GM21528 (cell line): ENCODE measurements around the gene PRAMEF8.
"Not testable (repeated sequence)": the region's sequence is repeated elsewhere in the genome, so short reads cannot be mapped to it uniquely, and the experiment has no call there.

Experiments
- ATAC-seq: cut with Tn5 transposase; IDR thresholded peaks from one replicate; pipeline ENCODE4 v1.9.1; 2021; ENCODE audit warnings: mild to moderate bottlenecking, moderate library complexity; ENCODE audit not compliant: unreplicated experiment, low FRiP score

PRAMEF8 gene

DNA sequence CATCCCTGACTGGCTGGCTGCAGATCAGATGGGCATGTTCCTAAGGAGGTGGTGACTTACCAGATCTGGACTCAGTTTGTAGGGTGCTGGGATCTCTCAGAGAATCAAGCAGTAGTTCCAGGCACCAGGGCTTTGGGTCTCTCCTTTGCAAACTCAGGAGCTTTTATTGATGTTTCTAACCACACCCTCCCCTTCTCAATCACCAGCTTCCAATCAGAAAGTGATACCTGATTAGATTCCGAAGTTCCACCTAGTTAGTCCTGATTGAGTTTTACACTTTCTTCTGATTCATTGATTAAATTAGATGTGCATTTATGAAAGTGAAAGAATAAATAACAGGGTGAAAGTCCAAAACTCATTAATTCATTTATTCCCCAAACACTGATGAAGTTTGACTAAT lies at the start of gene PRAMEF8:
TSS of gene PRAMEF8 (minus strand) at position 101 of the 400 bp plus-strand sequence. CDS start 1,046 bp downstream, outside the sequence.
- not testable (repeated sequence) for ATAC-seq

DNA sequence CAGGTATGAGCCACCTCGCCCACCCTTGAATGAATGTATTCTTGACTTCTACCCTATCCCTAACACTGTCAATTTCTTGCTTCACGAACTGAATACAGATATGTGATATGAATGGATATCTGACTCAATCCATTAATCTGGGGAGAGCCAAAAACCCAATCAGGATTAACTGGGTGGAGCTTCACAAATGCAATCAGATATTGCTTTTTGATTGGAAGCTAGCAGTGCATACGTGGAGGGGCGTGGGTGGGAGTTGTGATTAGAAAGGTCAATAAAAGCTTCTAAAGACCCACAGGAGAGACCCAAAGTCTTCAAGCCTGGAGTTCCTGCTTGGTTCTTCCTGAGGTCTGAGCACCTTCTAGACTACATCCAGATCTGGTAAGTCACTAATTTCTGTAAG lies 30.3 kb upstream of the PRAMEF8 start, which contains the start of gene PRAMEF15:
TSS of gene PRAMEF15 (plus strand) at position 301 of the 400 bp plus-strand sequence. CDS start 2,827 bp downstream, outside the sequence.
- ATAC-seq, result not testable (repeated sequence)

DNA sequence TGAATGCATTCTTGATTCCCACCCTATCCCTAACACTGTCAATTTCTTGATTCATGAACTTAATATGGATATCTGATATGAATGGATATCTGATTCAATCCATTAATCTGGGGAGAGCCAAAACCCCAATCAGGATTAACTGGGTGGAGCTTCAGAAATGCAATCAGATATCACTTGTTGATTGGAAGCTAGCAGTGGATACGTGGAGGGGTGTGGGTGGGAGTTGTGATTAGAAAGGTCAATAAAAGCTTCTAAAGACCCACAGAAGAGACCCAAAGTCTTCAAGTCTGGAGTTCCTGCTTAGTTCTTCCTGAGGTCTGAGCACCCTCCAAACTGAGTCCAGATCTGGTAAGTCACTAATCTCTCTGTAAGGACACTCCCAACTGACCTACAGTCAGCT lies 18.3 kb upstream of the PRAMEF8 start, which contains the start of gene PRAMEF33:
TSS of gene PRAMEF33 (plus strand) at position 301 of the 400 bp plus-strand sequence. CDS start 2,416 bp downstream, outside the sequence.
- not testable (repeated sequence) for ATAC-seq

DNA sequence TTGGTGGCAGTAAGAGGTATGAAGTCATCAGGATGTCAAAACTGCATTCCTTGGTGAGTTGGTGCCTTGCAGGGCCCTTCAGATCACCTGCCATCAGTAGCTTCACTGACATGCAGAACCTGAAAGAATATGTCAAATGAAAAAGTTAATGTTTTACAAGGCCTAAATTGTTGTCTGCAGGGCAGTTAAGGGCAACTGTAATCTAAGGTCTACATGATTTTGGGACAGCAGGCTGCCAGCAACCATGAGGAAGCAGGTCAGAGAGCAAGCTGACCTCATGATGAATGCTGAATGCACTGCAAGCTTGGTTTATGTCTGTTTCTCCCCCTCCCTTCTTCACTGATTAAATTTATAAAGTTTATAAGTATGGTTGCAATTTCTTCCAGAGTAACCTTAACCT lies 17.3 kb upstream of the PRAMEF8 start:
- not testable (repeated sequence) for ATAC-seq

DNA sequence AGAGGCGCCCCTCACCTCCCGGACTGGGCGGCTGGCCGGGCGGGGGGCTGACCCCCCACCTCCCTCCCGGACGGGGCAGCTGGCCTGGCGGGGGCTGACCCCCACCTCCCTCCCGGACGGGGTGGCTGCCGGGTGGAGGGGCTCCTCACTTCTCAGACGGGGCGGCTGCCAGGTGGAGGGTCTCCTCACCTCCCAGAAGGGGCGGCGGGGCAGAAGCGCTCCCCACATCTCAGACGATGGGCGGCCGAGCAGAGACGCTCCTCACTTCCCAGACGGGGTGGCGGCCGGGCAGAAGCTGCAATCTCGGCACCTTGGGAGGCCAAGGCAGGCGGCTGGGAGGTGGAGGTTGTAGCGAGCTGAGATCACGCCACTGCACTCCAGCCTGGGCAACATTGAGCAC lies 13.8 kb upstream of the PRAMEF8 start:
- not testable (repeated sequence) for ATAC-seq

DNA sequence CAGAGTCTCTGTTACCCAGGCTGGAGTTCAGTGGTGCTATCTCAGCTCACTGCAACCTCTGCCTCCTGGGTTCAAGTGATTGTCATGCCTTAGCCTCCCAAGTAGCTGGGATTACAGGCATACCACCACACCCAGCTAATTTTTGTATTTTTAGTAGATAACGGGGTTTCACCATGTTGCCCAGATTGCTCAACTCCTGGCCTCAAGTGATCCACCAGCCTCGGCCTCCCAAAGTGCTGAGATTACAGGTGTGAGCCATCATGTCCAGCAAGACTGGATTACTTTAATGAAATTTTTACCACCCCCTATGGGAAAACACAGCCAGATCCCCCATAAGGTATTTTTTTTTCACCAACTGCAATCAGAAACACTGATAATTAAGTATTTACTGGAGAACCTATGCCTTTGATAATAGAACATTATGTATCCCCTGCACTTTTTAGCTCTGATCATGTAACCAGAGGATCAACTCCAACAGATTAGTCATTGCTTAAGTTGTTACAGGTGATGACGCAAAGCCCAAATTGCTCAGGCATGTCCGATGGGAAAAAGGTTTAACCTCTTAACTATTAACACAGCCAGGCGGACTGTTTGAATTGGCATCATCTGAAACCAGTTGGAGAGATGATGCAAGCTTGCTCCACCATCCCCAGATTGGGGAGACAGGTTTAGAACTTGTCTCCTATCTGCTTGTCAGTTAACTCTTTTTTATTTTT lies 12.4 kb upstream of the PRAMEF8 start:
- not testable (repeated sequence) for ATAC-seq

DNA sequence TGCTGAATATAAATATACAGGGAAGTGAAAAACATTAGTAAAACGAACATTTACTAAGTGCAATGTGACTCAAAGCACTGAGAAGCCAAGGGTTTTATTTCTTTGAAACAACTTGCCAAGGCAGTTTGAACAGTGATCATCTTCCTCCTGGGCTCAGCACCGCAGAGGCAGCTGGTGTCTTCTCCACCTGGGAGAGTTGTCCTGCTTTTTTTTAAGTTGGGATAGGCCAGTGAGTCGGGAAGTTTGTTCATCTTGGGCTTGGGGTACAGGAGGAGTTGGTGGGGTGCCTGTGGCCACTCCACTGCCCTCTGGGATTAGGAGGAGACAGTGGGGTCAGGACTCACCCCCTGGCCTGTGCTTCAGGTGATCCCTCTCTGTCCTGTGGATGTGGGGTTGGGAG lies 4.1 kb upstream of the PRAMEF8 start:
- not testable (repeated sequence) for ATAC-seq

DNA sequence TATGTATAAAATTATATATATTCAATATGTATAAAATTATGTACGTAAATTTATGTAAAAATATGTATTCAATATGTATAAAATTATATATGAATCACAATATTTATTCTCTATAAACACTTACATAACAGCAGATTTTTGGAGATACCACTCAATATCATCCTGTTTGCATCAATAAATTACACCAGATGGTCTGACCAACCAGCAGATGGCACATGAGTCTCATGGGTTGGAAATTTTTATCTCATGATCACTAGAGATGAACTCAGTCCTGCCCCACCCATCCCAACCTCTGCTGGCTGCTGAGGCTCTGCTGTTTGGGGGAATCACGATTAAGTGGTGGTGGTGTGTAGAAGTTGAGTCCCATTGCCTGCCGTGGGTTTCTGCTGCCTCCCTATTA lies 5.3 kb downstream of the PRAMEF8 start:
- not testable (repeated sequence) for ATAC-seq

DNA sequence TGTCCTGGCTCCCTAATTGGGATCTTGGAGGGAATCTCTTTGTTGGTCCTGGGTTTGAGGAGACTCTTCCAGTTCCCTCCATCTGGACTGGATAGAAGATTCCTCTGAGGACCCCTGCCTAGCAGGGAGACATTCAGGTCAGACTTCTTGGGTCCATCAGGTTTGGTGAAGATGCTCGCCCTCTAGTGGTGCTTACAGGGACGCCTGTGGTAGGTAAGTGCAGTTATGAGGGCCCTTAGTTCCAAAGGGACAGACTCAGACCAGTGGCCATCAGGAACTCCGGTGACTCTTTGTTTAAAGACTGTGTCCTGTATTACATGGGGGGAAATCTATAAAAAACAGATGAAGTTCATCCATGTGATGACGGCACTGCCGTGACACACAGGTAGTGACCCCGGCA lies 7.9 kb downstream of the PRAMEF8 start:
- not testable (repeated sequence) for ATAC-seq

DNA sequence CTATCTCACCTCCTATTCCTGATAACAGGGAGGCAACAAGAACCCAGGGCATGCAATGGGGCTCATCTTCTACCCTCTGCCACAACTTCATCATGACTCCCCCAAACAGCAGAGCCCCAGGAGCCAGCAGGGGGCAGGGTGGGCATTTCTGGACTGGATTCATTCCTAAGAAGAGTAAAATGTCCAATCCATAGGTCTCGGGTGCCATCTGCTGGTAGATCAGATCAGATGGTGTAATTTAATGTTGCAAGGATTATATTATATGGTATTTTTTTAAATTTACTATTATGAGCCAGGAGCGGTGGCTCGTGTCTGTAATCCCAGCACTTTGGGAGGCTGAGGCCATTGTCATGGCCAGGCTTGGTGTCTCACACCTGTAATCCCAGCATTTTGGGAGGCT lies 19.8 kb downstream of the PRAMEF8 start:
- ATAC-seq, result not testable (repeated sequence)

DNA sequence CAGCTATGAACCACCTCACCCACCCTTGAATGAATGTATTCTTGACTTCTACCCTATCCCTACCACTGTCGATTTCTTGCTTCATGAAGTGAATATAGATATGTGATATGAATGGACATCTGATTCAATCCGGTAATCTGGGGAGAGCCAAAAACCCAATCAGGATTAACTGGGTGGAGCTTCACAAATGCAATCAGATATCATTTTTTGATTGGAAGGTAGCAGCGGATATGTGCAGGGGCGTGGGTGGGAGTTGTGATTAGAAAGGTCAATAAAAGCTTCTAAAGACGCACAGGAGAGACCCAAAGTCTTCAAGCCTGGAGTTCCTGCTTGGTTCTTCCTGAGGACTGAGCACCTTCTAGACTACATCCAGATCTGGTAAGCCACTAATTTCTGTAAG lies 31.0 kb downstream of the PRAMEF8 start, which contains the start of gene PRAMEF5:
TSS of gene PRAMEF5 (plus strand) at position 301 of the 400 bp plus-strand sequence. CDS start 5,071 bp downstream, outside the sequence.
- not testable (repeated sequence) for ATAC-seq

DNA sequence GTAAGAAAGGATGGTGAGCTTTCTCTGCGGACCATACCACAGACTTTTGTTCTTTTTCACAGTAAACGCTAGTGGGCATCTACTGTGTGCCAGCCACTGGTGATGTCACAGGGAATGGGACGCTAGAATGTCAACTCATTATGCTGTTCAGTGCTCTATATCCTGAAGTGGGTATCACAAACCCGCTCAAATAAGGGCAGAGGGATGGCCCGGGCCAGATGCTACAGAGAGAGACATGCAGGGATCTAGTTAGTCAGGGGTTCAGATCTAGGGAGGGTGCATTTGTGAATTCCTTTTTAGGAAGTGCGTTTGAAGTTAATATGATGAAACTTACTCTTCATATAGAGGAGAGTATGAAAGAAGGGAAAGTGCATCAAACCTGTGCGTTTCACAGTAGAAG lies 37.8 kb downstream of the PRAMEF8 start:
- ATAC-seq, result not testable (repeated sequence)

DNA sequence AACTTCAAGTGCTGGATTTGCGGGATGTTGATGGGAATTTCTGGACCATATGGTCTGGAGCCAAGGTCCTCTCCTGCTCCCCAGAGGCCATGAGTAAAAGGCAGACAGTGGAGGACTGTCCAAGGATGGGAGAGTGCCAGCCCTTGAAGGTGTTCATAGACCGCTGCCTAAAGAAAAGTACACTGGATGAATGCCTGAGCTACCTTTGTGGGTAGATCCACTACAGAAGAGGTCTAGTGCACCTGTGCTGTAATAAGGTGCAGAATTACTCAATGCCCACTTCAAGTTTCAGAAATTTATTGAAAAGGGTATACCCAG lies 38.4 kb downstream of the PRAMEF8 start:
- ATAC-seq, result not testable (repeated sequence)

DNA sequence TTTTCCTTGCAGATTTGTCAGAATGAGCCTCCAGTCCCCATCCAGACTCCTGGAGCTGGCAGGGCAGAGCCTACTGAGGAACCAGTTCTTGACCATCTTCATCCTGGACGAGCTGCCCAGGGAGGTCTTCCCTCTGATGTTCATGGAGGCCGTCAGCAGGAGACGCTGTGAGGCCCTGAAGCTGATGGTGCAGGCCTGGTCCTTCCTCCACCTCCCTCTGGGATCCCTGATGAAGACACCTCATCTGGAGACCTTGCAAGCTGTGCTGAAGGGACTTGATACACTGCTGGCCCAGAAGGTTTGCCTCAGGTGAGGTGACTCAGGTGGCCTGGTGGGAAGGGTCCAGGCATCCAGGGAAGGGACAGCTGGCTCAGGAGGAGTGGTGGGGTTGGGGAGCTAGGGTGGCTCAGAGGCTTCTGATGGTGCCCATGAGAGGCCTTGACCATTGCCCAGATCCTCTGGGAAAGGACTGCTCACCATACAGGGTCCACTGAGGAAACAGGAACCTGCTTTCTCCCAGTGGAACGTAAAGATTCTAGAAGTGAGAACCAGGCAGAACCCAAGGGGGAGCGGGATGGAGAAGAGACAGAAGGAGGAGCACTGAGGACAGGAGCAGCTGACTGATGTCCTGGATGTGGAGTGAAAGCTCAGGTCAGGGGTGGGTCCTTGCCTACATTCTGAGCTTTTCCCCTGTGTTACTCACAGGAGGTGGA lies 38.9 kb downstream of the PRAMEF8 start:
- not testable (repeated sequence) for ATAC-seq

DNA sequence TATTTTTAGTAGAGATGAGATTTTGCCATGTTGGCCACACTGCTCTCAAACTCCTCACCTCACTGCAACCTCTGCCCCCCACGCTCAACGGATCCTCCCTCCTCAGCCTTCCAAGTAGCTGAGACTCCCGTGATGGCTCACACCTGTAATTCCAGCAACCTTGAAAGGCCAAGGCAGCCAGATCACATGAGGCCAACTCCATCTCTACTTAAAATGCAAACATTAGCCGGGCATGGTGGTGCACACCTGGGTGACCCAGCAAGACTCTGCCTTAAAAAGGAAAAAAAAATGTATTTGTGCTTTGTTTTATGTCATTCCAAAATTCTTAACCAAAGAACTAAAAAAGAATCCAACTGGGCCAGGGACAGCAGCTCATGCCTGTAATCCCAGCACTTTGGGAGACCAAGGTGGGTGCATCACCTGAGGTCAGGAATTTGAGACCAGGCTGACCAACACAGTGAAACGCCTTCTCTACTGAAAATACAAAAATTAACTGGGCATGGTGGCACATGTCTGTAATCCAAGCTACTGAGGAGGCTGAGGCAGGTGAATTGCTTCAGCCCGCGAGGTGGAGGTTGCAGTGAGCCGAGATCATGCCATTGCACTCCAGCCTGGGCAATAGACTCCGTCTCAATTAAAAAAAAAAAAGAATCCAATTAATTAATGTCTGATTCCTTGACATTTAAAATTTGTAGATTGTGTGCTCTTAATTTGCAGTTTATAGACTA lies 41.2 kb downstream of the PRAMEF8 start:
- ATAC-seq, result not testable (repeated sequence)

DNA sequence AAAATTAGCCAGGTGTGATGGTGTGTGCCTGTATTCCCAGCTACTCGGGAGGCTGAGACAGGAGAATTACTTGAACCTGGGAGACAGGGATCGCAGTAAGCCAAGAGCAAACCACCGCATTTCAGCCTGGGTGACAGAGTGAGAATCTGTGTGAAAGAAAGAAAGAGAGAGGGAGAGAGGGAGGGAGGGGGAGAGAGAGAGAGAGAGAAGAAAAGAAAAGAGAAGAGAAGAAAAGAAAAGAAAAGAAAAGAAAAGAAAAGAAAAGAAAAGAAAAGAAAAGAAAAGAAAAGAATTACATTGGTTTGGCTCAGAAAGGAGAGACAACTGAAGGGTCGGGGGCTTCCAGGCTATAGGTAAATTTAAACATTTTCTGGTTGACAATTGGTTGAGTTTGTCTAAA lies 45.3 kb downstream of the PRAMEF8 start:
- not testable (repeated sequence) for ATAC-seq

DNA sequence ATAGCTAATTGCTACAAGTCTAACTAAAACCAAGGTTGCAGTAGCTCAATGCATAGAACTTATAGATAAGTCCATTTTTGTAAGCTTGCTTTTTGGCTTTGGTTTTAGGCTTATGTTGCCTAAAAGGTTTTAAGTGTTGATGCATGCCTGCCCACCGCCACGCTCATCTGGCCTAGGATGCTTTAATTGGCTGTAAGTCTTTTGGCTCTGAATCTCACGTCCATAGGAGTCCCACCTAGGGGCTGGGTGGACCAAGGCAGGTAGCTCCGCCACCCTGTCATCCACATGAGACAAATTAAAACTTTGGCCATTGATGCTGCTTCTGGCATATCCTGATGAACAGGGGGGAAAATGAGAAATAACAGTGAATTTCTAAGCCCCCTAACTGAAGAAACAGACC lies 47.4 kb downstream of the PRAMEF8 start:
- ATAC-seq, result not testable (repeated sequence)

DNA sequence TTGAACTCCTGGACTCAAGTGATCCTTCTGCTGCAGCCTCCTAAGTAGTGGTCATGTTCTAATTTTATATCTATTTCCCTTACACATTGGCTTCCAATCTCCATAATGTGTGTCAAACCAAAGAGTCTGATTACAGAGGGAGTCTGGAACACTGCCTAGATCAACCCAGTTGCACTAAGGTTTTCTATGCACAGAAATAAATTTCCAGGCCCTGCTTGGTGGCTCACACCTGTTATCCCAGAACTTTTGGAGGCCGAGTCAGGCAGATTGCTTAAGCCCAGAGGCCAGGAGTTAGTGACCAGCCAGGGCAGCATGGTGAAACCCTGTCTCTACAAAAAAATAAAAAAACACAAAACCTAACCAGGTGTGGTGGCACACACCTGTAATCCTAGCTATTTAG lies 50.9 kb downstream of the PRAMEF8 start:
- ATAC-seq, result not testable (repeated sequence)

DNA sequence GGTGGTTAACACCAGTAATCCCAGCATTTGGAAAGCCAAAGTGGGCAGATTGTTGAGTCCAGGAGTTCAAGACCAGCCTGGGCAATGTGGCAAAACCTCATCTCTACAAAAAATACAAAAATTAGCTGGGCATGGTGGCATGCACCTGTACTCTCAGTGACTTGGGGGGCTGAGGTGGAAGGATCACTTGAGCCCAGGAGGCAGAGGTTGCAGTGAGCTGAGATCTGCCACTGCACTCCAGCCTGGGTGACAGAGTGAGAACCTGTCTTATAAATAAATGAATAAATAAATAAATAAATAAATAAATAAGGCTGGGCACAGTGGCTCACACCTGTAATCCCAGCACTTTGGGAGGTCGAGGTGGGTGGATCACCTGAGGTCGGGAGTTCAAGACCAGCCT lies 52.9 kb downstream of the PRAMEF8 start:
- ATAC-seq, result not testable (repeated sequence)
